AG08395 (cell line): Measurements from ENCODE around the gene H2BK1.

Source experiments
- DNase-seq: peaks from one replicate; pipeline ENCODE4 v3.0.0; 2012; ENCODE audit warnings: mixed read lengths, low spot score

Gene H2BK1

DNA sequence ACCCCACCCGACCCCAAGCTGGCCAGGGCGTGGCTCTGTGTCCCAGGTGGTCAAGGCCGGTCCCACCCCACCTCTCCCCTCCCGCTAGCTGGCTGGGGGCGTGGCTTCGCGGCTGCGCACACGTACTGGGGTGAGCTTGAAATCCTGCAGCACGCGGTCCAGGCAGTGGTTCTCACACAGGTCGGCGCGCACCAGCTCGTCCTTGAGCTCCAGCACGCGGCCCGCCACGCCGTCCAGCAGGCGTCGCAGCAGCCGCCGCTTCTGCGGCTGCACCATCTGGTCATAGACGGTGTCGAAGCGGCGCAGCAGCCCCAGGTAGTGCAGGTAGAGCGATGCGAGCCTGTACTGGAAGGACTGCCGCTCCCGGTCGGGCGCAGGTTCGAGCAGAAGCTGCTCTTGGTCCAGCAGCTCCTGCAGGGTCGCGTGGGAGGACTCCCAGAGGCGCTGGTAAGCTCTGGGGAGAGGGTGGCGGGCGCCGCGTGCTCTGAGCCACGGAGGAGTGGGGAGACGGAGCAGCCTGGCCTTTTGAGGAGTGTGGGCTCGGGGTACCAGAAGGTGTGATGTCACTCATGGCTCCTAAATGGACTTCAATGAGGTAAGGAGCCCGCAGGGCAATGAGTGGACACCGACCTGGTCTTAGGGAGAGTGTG, 5.8 kb downstream of the H2BK1 start:
- DNase-seq, result no peak

DNA sequence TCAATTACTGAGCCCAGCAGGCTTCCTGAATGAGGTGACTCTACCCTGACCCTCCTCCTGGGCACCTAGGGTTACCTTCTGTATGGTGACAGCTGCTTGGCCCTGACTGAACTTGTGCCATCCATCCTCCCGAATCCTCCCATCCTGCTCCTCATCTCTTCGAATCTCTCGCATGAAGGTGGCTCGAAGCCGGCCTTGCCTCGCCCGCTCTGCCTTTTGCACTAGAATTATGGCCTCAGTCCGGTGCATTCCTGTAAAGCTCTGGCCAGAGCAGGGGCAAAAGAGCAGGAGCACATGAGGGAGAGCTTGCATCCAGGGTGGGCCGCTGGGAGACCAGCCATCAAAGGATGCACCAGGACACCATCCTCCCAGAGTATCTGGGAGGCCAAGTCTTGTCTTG, 7.5 kb downstream of the H2BK1 start:
- DNase-seq, result no peak

DNA sequence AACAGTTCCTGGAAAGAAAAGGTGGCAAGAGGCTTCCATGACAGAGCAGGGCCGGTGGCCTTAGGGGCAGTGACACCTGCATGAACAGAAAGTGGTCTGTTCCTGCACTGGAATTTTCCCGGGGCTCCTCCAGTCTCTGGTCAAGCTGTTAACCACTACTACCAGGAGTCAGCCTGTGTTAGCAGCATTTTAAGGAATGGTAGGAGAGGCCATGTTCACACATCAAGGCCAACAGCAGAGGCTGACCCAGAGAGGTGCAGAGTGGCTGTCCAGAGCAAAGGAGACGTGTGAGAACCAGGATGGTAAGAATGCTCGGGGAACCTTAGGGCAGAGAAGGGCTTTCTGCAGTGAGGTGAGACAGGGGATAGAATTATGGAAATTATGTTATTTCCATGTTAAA, 8.5 kb downstream of the H2BK1 start:
- DNase-seq, result no peak

DNA sequence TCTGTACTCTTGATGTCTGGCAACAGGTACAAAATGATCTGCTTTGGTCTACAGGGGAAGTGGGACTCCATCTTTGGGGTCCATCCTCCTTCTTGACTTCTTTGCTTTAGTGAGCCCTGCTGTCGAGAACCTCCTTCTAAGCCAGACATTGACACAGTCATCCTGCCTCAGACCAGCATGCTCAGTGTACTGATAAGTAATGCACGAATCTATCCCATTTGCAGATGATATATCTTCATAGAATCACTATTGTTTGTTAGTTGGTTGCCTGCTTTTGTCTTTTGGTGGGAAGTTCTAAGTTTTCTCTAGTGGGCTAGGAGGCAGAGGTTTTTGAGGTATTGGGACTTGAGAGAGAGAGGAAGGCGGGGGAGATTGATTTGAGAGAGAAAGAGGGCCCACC, 8.9 kb downstream of the H2BK1 start:
- no peak for DNase-seq

DNA sequence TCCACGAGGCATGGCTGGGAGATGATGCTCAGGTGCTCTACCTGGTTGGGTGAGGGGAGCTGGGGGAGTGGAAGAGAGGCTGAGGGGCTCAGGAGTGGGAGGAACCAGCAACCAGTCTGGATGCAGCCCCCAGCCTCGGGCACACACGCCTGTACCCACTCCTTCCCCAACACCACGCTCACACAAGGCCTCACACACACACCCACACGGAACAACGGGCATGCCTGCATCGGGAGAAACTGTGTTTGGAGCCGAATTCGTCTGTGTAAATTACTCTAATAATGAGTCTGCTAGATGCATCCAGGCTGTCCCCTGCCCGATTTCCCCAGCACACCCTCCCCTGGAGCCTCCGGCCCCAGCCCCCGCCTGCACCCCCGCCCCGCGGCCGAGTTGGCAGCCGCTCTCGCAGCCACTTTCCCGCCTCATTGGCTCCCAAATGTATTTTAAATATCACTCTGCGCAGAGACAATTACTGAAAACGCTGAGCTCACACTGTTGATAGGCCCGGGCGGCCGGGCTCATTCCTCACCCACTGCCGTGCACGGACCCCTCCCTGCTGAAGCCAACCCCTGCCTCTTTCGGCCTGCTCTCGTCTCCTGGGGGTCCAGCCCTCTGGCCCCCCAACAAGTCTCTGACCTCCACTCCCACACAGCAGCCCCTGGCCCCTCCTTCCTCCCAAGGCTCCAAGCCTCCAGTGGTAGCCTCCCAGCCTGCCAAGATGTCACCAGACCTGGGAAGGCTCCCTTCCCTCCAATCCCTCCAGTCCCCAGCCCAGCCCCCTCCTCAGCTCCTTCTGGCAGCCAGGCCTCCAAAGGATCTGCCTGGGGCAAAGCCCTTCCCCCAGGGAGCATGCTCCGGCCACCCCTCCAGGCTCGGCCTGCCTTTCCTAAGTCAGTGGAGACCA, 11.1 kb downstream of the H2BK1 start:
- no peak for DNase-seq

DNA sequence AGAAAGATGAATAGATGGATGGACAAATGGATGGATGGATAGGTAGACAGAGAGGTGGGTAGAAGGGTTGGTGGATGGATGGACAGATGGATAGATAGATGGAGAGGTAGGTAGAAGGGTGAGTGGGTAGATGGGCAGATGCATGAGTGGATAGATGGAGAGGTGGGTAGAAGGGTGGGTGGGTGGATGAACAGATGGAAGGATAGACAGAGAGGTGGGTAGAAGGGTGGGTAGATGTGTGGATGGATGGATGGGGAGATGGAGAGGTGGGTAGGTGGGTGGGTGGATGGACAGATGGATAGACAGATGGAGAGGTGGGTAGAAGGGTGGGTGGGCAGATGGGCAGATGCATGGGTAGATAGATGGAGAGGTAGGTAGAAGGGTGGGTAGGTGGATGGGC, 12.4 kb downstream of the H2BK1 start:
- DNase-seq, result no peak

DNA sequence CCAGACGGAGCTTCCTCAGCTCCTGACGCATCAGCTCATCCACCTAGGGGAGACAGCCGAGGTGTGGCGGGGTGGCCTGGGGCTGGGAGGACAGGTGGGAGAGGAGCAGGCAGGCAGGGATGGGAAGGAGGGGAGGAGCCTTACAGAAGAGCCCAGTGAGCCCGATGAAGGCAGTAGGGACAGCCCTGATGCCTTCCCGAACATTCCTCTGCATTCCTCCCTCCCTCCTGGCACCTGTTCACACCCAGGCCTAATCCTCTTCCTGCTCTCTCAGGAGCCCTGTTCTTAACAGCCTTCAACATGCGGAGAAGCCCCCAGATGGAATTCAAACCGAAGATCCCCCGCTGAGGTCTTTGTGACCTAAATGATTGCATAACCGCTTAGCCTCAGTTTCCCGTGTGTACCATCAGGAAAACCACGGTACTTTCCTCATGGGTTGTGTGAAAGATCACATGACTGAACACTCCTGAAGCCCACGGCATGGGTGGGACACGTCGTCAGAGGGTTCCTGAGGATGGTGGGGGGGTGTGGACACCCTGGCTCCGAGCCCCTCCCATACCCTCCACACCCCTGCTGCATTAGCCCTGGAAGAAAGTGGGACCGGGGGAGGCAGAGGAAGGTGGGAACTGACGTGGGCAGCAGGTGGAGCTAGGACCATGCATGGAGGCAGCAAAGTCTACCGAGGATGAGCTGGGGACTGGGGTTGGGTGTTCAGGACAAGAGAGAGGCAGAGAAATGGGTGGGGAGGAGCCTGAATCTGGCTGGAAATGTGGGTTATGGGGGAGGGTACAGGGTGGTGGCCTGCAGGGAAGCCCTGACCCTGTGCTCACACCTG, 14.5 kb downstream of the H2BK1 start:
- DNase-seq, result no peak

DNA sequence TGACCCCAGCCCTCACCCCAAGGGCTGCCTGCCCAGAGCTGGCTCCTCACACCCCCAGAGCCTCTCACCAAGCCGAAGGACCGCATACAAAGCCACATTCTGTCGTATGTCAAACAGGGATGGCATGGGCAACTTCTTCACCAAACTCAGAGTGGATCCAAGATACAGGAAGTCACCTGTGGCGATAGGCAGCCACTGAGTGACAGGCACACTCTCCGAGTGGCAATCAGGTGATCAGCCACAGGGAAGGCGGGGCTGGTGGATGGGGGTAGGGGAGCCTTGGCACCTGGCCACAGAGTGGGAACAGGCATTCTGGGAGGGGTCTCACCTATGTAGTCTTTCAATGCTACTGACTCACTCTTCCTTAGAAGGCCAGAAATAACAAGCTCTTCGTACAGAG, 16.1 kb downstream of the H2BK1 start:
- DNase-seq, result no peak

DNA sequence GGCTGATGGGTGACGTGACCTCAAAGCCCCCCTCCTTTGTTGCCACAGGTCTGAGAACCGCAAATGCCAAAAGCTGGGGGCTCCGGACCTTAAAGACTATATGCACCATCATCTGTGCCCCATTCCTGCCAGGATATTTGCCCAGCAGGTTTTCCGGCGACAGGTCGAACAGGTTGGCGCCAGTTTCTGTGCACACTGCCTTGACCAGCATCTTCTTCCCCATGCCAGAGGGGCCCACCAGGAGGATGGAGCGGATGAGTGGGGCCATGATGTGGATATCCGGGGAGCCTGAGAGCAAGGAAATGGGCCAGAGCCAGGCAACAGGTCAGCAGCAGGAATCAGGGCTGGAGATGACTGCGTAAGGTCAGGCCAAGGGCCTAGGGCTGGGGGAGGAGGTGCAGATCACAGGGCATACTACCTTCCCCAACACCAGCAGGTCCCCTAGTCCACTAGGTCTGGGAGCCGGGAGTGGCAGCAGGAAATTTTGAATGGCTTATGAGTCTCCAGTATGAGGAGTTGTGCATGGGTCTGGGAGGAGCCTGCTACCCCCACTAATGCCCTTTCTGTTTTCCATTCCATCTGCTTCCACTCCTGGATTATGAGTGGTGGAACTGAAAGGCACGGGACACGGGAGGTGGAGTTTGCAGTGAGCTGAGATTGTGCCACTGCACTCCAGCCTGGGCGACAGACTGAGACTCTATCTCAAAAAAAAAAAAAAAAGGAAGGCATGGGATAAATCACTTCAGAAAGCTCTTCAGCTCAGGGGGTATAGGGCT, 16.9 kb downstream of the H2BK1 start:
- no peak for DNase-seq

DNA sequence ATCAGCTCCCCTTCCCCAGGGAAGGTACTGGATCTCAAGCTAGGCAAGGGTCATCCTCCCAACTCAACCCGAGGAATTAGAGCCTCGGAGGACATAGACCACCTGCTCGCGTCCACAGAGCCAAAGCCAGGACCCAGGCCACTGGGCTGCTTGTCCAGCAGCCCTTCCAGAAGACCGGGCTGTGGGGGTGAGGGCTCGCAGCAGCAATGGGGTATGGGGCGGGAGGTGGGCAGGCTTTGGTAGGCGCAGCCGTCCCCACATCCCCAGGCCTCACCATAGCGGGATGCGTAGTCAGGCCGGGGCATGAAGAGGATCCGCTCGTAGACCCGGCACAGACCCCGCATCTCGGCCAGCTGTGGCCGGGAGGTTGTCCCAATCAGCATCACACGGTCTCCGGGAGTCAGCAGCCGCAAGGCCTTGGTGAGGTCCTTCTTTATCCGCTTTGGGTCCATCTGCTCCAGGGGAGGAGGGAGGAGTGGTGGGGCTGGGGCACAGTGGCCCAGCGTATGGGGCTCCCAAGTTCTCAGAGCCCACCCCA, 18.2 kb downstream of the H2BK1 start:
- no peak for DNase-seq

DNA sequence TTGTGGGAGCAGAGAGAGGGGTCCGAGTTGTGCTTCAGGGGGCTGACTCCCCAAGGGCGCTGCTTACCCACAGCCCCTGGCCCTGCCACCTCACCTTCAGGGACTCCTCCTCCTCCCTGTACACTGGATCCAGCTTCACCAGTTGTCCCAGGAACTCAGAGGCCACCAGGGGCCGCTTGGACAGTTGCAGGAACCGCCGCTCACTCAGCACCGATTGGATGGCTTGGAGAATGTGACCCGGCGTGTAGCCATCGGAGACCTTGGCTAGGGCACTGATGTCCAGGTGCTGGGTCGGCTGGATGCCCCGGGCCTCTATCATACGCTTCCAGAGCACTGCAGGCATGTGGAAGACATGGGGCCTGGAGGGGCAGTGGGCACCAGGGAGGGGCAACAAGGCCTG, 18.7 kb downstream of the H2BK1 start:
- DNase-seq, result no peak

DNA sequence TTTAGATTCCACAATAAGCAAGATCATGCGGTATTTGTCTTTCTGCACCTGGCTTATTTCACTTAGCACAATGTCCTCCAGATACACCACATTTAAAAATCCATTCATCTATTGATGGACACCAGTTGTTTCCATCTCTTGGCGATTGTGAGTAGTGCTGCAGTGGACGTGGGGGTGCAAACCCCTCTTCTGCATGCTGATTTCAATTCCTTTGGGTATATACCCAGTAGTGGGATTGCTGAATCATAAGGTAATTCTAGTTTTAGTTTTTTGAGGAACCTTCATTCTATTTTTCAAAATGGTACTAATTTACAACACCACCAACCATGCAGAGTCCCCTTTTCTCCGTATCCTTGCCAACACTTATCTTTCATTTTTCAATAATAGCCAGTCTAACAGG, 21.2 kb downstream of the H2BK1 start:
- no peak for DNase-seq

DNA sequence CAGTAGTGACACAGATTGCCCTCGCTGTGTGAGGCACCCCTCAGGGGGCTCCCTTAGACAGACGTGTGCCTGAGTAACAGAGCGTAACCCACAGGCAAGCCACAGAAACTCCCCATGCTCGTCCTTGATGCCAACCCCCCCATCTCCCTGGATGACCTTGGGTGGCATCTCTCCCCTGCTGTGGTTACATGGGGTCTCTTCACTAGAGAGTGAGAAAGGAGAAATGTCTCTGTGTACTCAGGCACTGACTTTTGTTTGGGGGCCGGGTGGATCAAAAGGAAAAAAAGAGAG, 22.1 kb downstream of the H2BK1 start:
- DNase-seq, result no peak

DNA sequence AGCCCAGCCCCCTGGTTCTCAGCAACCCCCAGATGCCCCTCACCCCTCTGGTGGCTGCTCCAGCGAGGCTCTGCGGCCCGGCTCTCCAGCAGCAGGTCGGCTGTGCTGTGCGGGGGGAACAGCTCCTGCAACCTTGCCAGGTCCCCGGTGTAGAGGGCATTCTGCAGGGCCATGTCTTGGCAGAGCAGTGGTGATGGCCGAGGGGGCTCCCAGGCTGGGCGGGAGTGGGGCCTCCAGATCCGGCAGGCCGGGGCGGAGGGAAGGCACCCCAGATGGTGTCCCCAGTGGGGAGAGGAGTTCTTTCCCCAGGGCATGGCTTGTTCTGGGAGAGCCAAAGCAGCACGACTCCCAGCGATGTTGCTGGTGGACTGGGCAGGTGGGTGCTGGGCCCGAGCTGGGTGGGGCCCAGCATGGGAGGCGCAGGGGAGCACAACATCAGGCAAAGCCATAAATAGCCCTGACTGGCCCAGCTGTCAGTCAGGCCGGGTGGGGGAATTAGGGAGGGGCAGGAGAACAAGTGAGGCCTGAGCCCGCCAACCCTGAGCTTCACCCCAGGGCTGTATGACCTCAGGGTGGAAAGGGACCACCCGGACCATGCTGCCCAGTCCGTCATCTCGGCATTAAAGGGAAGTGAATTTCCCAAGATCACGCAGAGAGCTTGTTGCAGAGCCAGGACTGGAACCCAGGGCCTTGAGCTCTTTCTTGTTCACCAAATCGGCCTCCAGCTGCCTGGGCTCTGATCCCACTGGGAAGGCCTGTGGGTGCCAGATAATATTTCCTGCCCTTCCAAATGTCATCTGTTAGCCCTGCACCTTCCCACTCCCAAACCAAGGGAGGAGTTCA, 22.7 kb downstream of the H2BK1 start:
- no peak for DNase-seq

DNA sequence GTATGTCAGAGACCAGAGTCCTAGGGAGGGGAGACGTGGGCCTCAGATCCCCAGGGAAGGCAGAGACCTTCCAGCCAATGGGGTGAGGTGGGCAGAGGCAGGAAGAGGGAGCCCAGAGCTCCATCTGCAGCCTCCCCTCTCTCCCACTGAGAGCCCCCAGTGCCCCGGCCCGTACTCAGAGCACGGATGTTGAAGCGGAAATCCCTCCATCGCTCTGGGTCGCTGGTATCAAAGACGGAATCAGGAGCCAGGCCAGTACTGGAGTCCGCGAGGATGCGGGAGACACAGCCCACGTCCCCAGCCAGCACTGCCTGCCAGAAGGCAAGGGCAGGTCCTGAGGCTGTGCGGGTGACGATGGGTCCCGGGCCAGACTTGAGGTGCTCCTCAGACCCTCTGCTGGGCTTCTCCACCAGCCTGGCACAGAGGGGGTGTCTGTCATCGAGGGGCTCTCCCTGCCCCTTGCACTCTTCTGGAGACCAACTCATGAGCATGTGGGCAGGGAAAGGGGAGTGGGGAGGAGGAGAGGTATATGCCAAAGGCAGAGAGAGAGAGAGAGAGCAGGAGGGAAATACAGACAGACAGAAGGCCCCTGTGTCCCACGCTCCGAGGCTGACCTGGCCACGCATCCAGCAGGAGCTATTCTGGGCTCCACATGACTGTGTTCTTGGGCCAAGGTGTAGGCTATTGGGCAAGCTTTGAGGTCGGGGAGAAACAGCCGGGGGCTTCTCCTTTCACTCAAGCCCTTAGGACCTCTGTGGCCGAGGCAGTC, 23.5 kb downstream of the H2BK1 start, which contains the start of gene ASB10:
Gene ASB10 (minus strand): TSS at position 611 of the 769 bp plus-strand sequence. CDS start 120 bp downstream, at position 491.
- DNase-seq, result no peak

DNA sequence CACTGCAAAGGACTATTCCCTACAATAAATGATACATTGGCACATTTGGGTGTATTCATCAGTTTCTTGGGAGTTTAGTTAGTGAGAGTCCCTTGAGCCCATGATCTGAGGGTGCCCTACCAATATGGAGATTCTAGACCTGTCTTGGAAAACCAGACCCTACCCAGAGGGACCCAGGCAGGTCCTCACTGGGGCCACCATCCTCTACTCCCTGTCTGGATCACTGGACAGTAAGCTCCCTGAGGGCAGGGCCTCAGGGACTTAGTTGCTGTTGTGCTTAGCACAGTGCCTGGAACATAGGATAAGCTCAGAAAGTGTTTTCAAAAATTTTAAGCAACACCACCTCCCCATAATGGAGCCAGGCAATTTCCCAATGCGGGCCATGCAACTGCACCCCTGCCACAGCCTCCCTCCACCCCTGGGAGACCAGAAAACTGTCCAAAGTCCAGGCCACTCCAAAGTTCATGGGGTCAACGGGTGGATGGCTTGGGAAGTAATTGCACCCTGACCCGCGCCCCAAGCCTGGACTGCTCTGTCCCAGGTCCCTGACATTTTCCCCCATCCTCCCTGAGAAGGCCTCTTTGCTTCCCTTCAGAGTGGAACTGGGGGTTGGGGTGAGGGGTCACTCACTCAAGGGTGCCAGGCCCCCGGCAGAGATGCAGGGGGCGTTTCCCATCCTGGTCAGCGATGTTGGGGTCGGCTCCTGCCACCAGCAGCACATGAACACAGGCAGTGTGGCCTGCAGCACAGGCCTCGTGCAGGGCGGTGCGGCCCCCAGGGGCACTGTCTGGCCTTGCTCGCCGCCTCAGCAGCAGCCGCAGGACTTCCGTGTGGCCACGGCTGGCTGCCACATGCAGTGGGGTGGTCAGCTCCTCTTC, 24.3 kb downstream of the H2BK1 start:
- no peak for DNase-seq

DNA sequence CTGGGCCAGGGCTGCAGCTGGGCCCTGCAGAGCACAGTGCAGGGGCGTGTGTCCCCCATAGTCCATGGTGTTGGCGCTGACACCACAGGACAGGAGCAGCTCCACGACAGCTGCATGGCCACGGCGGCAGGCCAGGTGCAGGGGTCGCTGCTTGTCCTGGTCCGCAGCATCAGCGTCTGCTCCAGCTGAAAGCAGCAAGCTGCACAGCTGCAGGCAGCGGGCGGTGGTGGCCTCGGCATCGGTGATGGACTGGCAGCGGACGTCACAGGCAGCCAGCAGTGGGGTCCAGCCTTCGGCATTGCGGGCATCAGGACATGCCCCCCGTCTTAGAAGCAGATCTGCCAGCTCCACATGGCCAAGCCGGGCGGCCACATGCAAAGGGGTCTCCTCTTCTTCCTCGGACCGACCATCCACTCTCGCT, 29.3 kb downstream of the H2BK1 start:
- DNase-seq, result no peak

DNA sequence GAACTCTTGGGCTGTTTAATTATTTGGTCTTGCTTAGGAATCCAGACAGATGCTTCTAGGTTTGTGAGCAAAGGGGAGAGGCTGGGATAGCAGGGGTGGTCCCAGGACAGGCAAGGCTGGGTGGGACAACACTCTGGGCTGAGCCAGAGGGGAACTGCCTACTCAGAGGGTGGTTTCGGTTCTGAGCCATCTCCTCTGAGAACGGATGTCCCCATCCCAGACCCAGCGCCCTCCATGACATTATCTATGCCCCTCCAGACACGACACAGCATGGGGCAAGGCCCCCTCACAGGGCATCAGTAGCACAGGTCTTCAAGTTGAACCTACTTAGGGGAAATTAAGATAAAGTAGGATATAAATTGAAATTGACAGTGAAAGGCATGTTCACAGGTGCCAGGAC, 30.3 kb downstream of the H2BK1 start:
- no peak for DNase-seq

DNA sequence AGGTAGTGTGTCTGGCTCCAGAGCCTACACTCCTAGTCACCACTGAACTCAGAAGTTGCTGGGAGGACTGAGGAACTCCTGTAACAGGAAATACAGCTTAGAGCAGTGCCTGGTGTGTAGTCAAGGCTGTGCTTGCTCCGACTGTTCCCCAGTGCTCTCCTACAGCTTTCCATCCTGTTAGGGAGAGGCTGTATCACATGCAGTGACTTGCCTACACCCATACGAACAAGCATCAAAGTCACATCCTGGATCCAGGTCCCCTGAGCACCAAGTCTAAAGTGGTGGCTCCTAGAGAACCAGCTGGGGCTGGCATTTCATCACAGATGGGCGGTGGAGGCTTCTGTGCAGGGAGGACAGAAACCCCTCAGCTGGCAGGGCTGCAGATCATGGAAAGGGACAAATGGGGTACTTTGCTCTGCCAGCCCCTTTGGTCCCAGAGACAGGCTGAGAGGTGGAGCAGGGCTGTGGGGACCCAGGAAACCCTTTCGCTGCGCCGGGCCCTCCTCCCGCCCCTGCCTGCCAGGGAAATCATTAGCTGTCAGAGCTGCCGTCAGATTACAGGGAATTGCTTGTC, 30.9 kb downstream of the H2BK1 start:
- no peak for DNase-seq
